Common myeloid progenitor, CD34-positive (primary cell): Measurements from ENCODE around the gene SCART1. TPM values are rescaled to one million over a fixed set of nuclear protein-coding genes. Genes with fewer than 3 reads are reported as not detected.
A peak's percentile ranks its signal among the peaks of the same experiment; 100 is the strongest.
"Not testable (repeated sequence)": the region's sequence is repeated elsewhere in the genome, so short reads cannot be mapped to it uniquely, and the experiment has no call there.

Source experiments
- CTCF ChIA-PET: fragments of 350-600 bp; sonication (Branson Sonifier 250); formaldehyde crosslinking; loops from one replicate; lab custom pipeline; 2021; ENCODE audit warnings: antibody characterized with exemption; lab: Charles Lee
- POLR2A ChIA-PET: fragments of 350-600 bp; sonication (Branson Sonifier 250); formaldehyde crosslinking; loops from one replicate; lab custom pipeline; 2021; ENCODE audit warnings: antibody characterized with exemption; lab: Charles Lee
- DNase-seq, 3 donors: peaks; one replicate each; pipeline versions ENCODE4 v3.0.0 to v3.0.0-alpha.2; 2013
- H3K27ac ChIP-seq, 2 experiments: 1 replicate in 1 of 2; 2 replicates in 1 of 2; pipeline ENCODE4 v1.7.0; 2013; ENCODE audit warnings: inconsistent platforms in 2 of 2, low read length in 2 of 2, mild to moderate bottlenecking in 2 of 2, low read depth in 1 of 2, moderate library complexity in 1 of 2; ENCODE audit not compliant: severe bottlenecking in 2 of 2, insufficient read depth in 1 of 2, poor library complexity in 1 of 2
- H3K27me3 ChIP-seq, 5 experiments: replicated peaks in 2 of 5; 1 replicate in 3 of 5; 2 replicates in 2 of 5; pipeline versions ENCODE4 v1.6.1 to v1.7.0; 2013; ENCODE audit warnings: low read length in 4 of 5, mild to moderate bottlenecking in 2 of 5, moderate library complexity in 2 of 5, inconsistent platforms in 1 of 5; ENCODE audit not compliant: insufficient read depth in 5 of 5, control insufficient read depth in 4 of 5
- H3K36me3 ChIP-seq, 4 experiments: 1 replicate in 2 of 4; 2 replicates in 2 of 4; pipeline versions ENCODE4 v1.6.1 to v1.7.0; 2013; ENCODE audit warnings: low read length in 3 of 4, control low read depth in 1 of 4, mild to moderate bottlenecking in 1 of 4; ENCODE audit not compliant: control insufficient read depth in 4 of 4, insufficient read depth in 4 of 4
- H3K4me1 ChIP-seq, 4 experiments: 1 replicate in 3 of 4; 2 replicates in 1 of 4; pipeline versions ENCODE4 v1.6.1 to v1.7.1; 2013; ENCODE audit warnings: low read length in 3 of 4, mild to moderate bottlenecking in 3 of 4, control low read depth in 1 of 4, inconsistent platforms in 1 of 4, moderate library complexity in 1 of 4; ENCODE audit not compliant: control insufficient read depth in 4 of 4, insufficient read depth in 4 of 4; ENCODE audit errors: control extremely low read depth in 1 of 4
- H3K4me3 ChIP-seq, 7 experiments: 1 replicate in 4 of 7; 2 replicates in 3 of 7; pipeline versions ENCODE4 v1.5.1 to v1.7.0; 2013; ENCODE audit warnings: mild to moderate bottlenecking in 7 of 7, low read length in 6 of 7, moderate library complexity in 6 of 7, inconsistent platforms in 2 of 7, low read depth in 2 of 7, control low read depth in 1 of 7; ENCODE audit not compliant: insufficient read depth in 4 of 7, control insufficient read depth in 1 of 7; ENCODE audit errors: extremely low read depth in 1 of 7
- H3K9me3 ChIP-seq, 5 experiments: 1 replicate in 4 of 5; 2 replicates in 1 of 5; pipeline versions ENCODE4 v1.6.1 to v1.7.1; 2013; ENCODE audit warnings: low read length in 4 of 5, mild to moderate bottlenecking in 2 of 5, inconsistent platforms in 1 of 5, low read depth in 1 of 5, moderate library complexity in 1 of 5; ENCODE audit not compliant: control insufficient read depth in 4 of 5, insufficient read depth in 2 of 5; ENCODE audit errors: control extremely low read depth in 1 of 5
- WGBS: methylation state at CpG from one replicate; pipeline ENCODE4 v1.1.5; 2013; ENCODE audit not compliant: insufficient coverage; 5-methylcytosine and 5-hydroxymethylcytosine counted together
- polyA plus RNA-seq: library from polyadenylated mRNA; unstranded; fragments of 120-200 nt; gene quantifications from one replicate; pipeline ENCODE4 v1.2.1, GENCODE V29; 2013

SCART1 gene
- 2.5 TPM for polyA plus RNA-seq

GRCh38 chr10:133453516-133454203, at the start of gene SCART1:
SCART1 (plus strand) TSS chr10:133453945; CDS start chr10:133453998, 53 bp downstream.
- Histone ChIP-seq H3K27ac (no peak within 1 kb of the TSS), H3K36me3 (no peaks in the 10 kb centered on the region), H3K9me3 (peaks cover 0 to 9% (median 5%) of the 10 kb centered on the region in 5 experiments), H3K27me3 (no peaks in the 10 kb centered on the region), H3K4me3 (no peak within 1 kb of the TSS), H3K4me1 (no peaks in the 10 kb centered on the region)
- ChIA-PET POLR2A (no interaction called here), CTCF (no interaction called here)
- DNase-seq = no peak
- WGBS = 96% methylated on average over 11 of the region's 11 CpGs

GRCh38 chr10:133405272-133405671, 48.5 kb upstream of the SCART1 start:
- H3K27ac ChIP-seq = no peak overlapping the region
- no peak for DNase-seq
- peaks cover 5 to 23% (median 9%) of the 10 kb centered on the region in 5 experiments for H3K9me3 ChIP-seq
- no peaks in the 10 kb centered on the region for H3K4me1 ChIP-seq
- H3K4me3 ChIP-seq = no peak overlapping the region
- H3K36me3 ChIP-seq = peaks cover 35 to 79% (median 62%) of the 10 kb centered on the region in 4 experiments
- WGBS = 100% methylated on average over 1 of the region's 2 CpGs
- H3K27me3 ChIP-seq = no peaks in the 10 kb centered on the region
- ChIA-PET POLR2A (no interaction called here), CTCF (no interaction called here)

GRCh38 chr10:133405844-133406527, 47.8 kb upstream of the SCART1 start:
- Histone ChIP-seq H3K4me1 (no peaks in the 10 kb centered on the region), H3K9me3 (peaks cover 5 to 30% (median 15%) of the 10 kb centered on the region in 5 experiments), H3K36me3 (peaks cover 40 to 81% (median 67%) of the 10 kb centered on the region in 4 experiments), H3K4me3 (no peak overlapping the region), H3K27ac (no peak overlapping the region), H3K27me3 (no peaks in the 10 kb centered on the region)
- DNase-seq = no peak
- 93% methylated on average over 6 of the region's 8 CpGs for WGBS
- ChIA-PET CTCF (interaction anchor here (2.2 kb wide), 1 partner anchor 32 kb away, joined by 5 read pairs; no protein-coding TSS in a partner anchor), POLR2A (no interaction called here)

GRCh38 chr10:133411523-133412380, 42.0 kb upstream of the SCART1 start:
- H3K4me1 ChIP-seq = no peaks in the 10 kb centered on the region
- peak in 1 of 3 donors; percentile 19 for DNase-seq
- H3K27ac ChIP-seq = no peak overlapping the region
- peaks cover 34 to 81% (median 64%) of the 10 kb centered on the region in 4 experiments for H3K36me3 ChIP-seq
- H3K4me3 ChIP-seq = no peak overlapping the region
- H3K9me3 ChIP-seq = peaks cover 12 to 63% (median 42%) of the 10 kb centered on the region in 5 experiments
- no peaks in the 10 kb centered on the region for H3K27me3 ChIP-seq
- WGBS = 93% methylated on average over 6 of the region's 7 CpGs
- CTCF ChIA-PET = interaction anchor here (0.6 to 1.6 kb wide), 2 partner anchors 10 to 469 kb away, joined by 3 read pairs; no protein-coding TSS in a partner anchor
- POLR2A ChIA-PET = no interaction called here

GRCh38 chr10:133412381-133412711, 41.4 kb upstream of the SCART1 start:
- ChIA-PET POLR2A (no interaction called here), CTCF (interaction anchor here (0.6 to 1.6 kb wide), 2 partner anchors 9 to 469 kb away, joined by 3 read pairs; no protein-coding TSS in a partner anchor)
- H3K36me3 ChIP-seq = peaks cover 34 to 75% (median 61%) of the 10 kb centered on the region in 4 experiments
- H3K4me1 ChIP-seq = no peaks in the 10 kb centered on the region
- H3K9me3 ChIP-seq = peaks cover 11 to 63% (median 42%) of the 10 kb centered on the region in 5 experiments
- H3K27ac ChIP-seq = no peak overlapping the region
- peak in 2 of 3 donors; percentile 31 to 40 for DNase-seq
- H3K27me3 ChIP-seq = no peaks in the 10 kb centered on the region
- no peak overlapping the region for H3K4me3 ChIP-seq

- H3K27me3 ChIP-seq, H3K27ac ChIP-seq, POLR2A ChIA-PET, DNase-seq, H3K4me1 ChIP-seq, CTCF ChIA-PET, H3K4me3 ChIP-seq: not testable (repeated sequence)
- Histone ChIP-seq H3K36me3 (peaks cover 19 to 68% (median 52%) of the 10 kb centered on the region in 4 experiments), H3K9me3 (peaks cover 9 to 49% (median 32%) of the 10 kb centered on the region in 5 experiments)
- 97% methylated on average over 14 of the region's 23 CpGs for WGBS
Measured at GRCh38 chr10:133414401-133414800, 39.3 kb upstream of the SCART1 start.
